HepG2 (cell line): Measurements from ENCODE around the gene TEKT5. TPM values are rescaled to one million over a fixed set of nuclear protein-coding genes. Genes with fewer than 3 reads are reported as not detected.
A peak's percentile ranks its signal among the peaks of the same experiment; 100 is the strongest.

Experiments
- CTCF ChIP-seq: sonication (generic); formaldehyde crosslinking; IDR thresholded peaks from 2 replicates; pipeline ENCODE4 v1.5.0; 2020; ENCODE audit warnings: mild to moderate bottlenecking, missing genetic modification reagents, moderate library complexity
- IRF2 ChIP-seq: IDR thresholded peaks from 2 replicates; pipeline ENCODE4 v1.6.1; 2018; ENCODE audit warnings: missing genetic modification reagents, missing compliant biosample characterization
- MIER2 ChIP-seq: IDR thresholded peaks from 2 replicates; pipeline ENCODE4 v1.6.1; 2016; ENCODE audit warnings: missing biosample characterization, missing genetic modification reagents
- ZFP91 ChIP-seq: sonication (generic); formaldehyde crosslinking; IDR thresholded peaks from 2 replicates; pipeline ENCODE4 v1.9.0; 2022; ENCODE audit warnings: missing genetic modification reagents, mild to moderate bottlenecking, borderline replicate concordance
- ZHX1 ChIP-seq: sonication (generic); formaldehyde crosslinking; IDR thresholded peaks from 2 replicates; pipeline ENCODE4 v1.8.1; 2022; ENCODE audit warnings: low read depth, mild to moderate bottlenecking, missing genetic modification reagents
- ZNF501 ChIP-seq: sonication (generic); formaldehyde crosslinking; IDR thresholded peaks from 2 replicates; pipeline ENCODE4 v1.5.1; 2020; ENCODE audit warnings: mild to moderate bottlenecking, moderate library complexity, missing genetic modification reagents
- polyA plus RNA-seq, 8 experiments: library from polyadenylated mRNA; depleted of rRNA in 3 of 8; stranded (reverse) in 7 of 8; unstranded in 1 of 8; fragments of >200 nt; fragmentation: Illumina TruSeq in 4 of 8; extraction: Trizol in 4 of 8; gene quantifications; 2 replicates each; pipeline versions ENCODE4 v1.2.1 to v1.2.3, GENCODE V29; 2011 to 2016; ENCODE audit warnings: low read depth in 4 of 8, missing spikeins in 1 of 8, mixed read lengths in 1 of 8; ENCODE audit not compliant: insufficient read depth in 1 of 8
- total RNA-seq, 5 experiments: library from RNA; depleted of rRNA; stranded (reverse); fragments of >200 nt; fragmentation: Illumina TruSeq; extraction: Trizol; gene quantifications; 2 replicates each; pipeline ENCODE4 v1.2.3, GENCODE V29; 2016; ENCODE audit warnings: low read depth in 1 of 5

TEKT5 gene
- total and polyA plus RNA-seq, 2 of the 13 experiments (the other 11 are each of a cell fraction or from before 2014, with no cell fraction given) = 0.16 TPM; not detected in 1

- TF ChIP-seq ZFP91 (CRISPR knock-in tag) (peak; percentile 12; the same call in 1 of the 2 replicates), CTCF (peak; percentile 34; the same call in 1 of the 2 replicates), ZNF501 (CRISPR knock-in tag) (peak; percentile 72), ZHX1 (CRISPR knock-in tag) (no peak), IRF2 (peak; percentile 23; the same call in 1 of the 2 replicates), MIER2 (CRISPR knock-in tag) (no peak)
These were observed 82.0 kb downstream of the TEKT5 start (continued) for GRCh38 chr16:10612649-10613179.
